HG02642 (cell line): Measurements from ENCODE around the gene RASL10A.

ENCODE experiments used
- ATAC-seq: cut with Tn5 transposase; IDR thresholded peaks from one replicate; pipeline ENCODE4 v1.9.1; 2021; ENCODE audit warnings: mild to moderate bottlenecking; ENCODE audit not compliant: unreplicated experiment, poor library complexity

The RASL10A gene

GRCh38 chr22:29275167-29275566 is 40.3 kb downstream of the RASL10A start:
- no peak for ATAC-seq

- no peak for ATAC-seq
Measured at GRCh38 chr22:29272624-29273023, 42.9 kb downstream of the RASL10A start.

GRCh38 chr22:29270475-29271271 is 44.8 kb downstream of the RASL10A start:
- ATAC-seq: no peak

- ATAC-seq: no peak
Measured at GRCh38 chr22:29269731-29270474, 45.6 kb downstream of the RASL10A start.

- no peak for ATAC-seq
Measured at GRCh38 chr22:29269230-29269604, 46.3 kb downstream of the RASL10A start.

- peak; percentile 26 for ATAC-seq
Measured at GRCh38 chr22:29268511-29269229, 46.8 kb downstream of the RASL10A start.

GRCh38 chr22:29267858-29268510 is 47.5 kb downstream of the RASL10A start, which contains the start of the genes EWSR1 and RHBDD3:
Gene EWSR1 (plus strand): TSS chr22:29268268. CDS start chr22:29268337, 69 bp downstream.
Gene RHBDD3 (minus strand): TSS chr22:29267981. CDS start chr22:29265626, 2,355 bp downstream.
- ATAC-seq: peak; percentile 83

- ATAC-seq: no peak
Measured at GRCh38 chr22:29267462-29267857, 48.0 kb downstream of the RASL10A start.

GRCh38 chr22:29266564-29267461 is 48.7 kb downstream of the RASL10A start:
- no peak for ATAC-seq

GRCh38 chr22:29265929-29266328 is 49.6 kb downstream of the RASL10A start:
- no peak for ATAC-seq

GRCh38 chr22:29265305-29265704 is 50.2 kb downstream of the RASL10A start:
- ATAC-seq: no peak

GRCh38 chr22:29263791-29264276 is 51.7 kb downstream of the RASL10A start:
- ATAC-seq: no peak
